Activated T-helper 1 cell treated with anti-CD3 and anti-CD28 coated beads, Interleukin-2, amount 50 U/mL, for 16 hours (primary cell): ENCODE results near the gene MALSU1.

Source experiments
- DNase-seq, 2 donors: peaks; one replicate each; pipeline ENCODE4 v3.0.0-alpha.2; 2020; ENCODE audit warnings: low read depth in 1 of 2, low spot score in 1 of 2

Gene MALSU1

DNA sequence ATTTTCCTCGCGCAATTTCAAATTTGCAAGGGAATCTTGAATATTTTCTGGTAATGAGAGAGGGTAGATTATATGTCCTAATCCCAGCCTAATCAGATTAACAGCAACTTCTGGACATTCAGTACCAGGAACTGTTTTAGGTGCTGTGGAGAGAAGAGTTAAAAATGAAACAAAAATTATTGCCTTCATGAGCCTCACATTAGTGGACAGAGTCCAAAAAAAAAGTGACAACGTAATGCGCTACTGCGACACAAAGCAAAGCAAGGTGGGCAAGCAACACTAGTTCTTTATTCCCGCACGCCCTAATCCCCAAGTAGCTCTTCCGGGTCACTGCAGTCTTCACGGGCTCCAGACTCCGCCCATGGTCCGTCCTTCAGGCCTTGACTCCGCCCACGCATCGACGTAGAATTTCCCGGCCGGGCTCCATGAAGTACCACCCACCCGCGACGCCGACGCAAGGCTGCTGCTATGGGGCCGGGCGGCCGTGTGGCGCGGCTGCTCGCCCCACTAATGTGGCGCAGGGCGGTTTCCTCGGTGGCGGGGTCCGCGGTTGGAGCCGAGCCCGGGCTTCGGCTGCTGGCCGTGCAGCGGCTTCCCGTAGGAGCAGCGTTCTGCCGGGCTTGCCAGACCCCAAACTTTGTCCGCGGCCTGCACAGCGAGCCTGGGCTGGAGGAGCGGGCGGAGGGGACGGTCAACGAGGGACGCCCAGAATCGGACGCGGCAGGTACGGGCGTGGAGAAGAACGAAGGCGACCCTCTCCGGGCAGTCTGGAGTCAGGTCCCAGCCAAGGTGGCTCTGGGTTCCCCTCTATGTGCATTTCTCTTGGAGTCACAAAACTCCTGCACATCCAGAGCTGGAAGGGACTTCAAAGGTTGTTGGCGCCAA, at the start of gene MALSU1:
MALSU1 (plus strand) TSS at position 455 of the 885 bp plus-strand sequence; CDS start at position 469, 14 bp downstream.
- peak; percentile 91 for DNase-seq

DNA sequence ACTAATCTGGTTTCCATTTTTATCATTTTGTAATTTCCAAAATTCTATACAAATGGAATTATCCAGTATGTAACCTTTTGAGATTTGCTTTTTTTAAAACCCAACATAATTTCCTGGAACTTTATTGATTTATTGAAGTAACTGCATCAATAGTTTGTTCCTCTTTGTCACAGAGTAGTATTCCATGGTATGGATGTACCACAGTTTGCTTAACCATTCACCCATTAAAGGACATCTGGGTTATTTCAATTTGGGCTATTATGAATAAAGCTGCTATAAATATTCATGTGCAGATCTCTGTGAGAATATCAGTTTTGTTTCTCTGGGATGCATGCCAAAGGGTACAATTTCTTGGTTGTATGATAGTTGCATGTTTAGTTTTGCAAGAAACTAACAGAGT, 49.7 kb upstream of the MALSU1 start:
- no peak for DNase-seq

- no peak for DNase-seq
Observed at GRCh38 chr7:23254051-23254681, 45.0 kb upstream of the MALSU1 start.

GRCh38 chr7:23256731-23257130, 42.4 kb upstream of the MALSU1 start:
- DNase-seq: no peak

DNA sequence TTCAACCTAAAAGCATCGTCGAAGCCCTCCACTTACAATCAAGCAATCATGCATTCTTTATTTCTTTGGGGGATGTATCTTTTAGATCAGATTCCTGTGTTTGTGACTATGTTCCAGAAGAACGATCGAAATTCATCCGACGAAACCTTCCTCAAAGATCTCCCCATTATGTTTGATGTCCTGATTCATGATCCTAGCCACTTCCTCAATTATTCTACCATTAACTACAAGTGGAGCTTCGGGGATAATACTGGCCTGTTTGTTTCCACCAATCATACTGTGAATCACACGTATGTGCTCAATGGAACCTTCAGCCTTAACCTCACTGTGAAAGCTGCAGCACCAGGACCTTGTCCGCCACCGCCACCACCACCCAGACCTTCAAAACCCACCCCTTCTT, 38.8 kb upstream of the MALSU1 start:
- DNase-seq: no peak

DNA sequence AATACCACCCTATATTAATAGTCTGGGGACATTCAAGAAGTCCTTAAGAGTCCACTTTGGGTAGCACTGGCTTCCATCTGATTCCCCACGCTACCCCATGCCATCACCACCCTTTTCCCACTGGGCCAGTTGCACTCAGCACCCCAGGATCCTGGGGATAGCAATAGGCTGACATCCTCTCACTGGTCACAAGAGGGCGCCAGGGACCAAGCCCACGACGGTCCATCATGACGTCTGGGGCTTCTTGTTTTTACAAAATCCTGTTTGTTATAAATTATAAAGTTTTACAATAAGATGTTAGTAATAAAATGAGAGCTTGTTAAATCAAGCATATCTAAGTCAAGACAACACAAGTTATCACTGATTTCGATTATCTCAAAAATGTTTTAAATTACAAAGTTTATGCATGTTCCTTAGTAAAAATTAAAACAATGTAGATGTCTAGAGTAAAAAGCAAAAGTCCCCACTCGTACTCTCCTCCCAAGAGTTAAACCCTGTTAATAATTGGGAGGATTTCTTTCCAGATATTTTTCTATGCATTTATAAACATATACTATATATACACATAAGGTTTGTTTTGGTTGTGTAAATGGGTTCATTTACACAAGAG, 37.2 kb upstream of the MALSU1 start:
- DNase-seq: peak in 1 of 2 donors; percentile 10

DNA sequence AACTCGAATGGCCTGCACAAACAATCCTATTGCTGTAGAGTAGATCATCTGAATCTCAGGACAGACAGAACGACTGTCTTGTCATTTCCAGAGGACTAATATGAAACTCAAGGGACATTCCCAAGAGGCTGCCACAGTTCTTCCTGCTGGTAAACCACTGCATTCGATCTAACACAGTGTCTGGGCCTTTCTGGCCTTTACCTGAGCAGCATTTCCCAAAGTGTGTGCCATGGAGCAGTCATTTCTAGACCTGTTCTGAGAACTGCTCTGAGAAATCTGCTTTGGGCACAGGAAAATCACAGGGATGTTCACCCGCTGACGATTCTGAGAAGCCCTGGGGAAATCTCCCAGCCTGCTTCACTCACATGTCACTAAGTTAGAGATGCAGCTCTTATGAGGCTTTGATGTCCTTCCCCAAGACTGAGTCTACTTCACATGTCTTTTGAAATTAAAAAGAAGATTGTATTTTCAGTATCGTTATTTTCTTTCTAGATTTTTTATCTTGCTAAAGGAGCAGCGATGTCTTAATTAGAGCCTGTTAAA, 34.2 kb upstream of the MALSU1 start:
- DNase-seq: no peak

DNA sequence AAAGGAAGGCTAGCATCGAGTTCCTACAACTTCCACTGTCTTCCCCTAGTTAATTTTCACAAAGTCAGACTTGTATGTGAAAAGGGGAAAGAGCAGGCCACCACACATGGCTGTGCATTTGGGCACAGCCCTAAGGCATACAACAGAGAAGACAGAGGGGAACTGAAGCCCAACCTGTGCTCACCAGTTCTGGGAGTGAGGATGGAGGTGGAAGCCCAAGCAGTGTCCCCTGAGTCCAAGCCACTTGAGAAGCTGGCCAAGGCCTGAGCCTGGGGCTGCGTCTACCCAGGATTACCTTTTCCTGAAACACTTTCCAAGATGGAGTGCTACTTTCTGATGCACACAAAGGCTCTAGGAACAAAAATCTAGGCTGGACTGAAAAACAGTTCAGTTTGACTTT, 32.2 kb upstream of the MALSU1 start:
- no peak for DNase-seq

GRCh38 chr7:23267357-23267756, 31.8 kb upstream of the MALSU1 start:
- DNase-seq: no peak

GRCh38 chr7:23268167-23268566, 31.0 kb upstream of the MALSU1 start:
- no peak for DNase-seq

- no peak for DNase-seq
Observed at GRCh38 chr7:23268746-23269145, 30.4 kb upstream of the MALSU1 start.

DNA sequence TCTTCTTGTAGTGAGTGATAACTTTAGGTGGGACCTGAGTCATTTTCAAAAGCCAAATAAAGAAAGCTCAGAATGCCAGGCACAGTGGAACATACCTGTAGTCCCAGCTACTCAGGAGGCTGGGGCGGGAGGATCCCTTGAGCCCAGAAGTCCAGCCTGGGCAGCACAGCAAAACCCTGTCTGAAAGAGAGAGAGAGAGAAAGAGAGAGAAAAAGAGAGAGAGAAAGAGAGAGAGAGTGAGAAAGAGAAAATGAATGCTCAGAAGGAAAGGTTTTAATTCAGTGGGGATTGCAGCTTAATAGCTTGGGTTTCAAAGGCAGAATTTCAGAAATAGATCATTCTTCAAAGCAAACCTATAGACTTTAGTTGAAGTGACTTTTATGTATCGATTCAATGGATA, 26.9 kb upstream of the MALSU1 start:
- no peak for DNase-seq

DNA sequence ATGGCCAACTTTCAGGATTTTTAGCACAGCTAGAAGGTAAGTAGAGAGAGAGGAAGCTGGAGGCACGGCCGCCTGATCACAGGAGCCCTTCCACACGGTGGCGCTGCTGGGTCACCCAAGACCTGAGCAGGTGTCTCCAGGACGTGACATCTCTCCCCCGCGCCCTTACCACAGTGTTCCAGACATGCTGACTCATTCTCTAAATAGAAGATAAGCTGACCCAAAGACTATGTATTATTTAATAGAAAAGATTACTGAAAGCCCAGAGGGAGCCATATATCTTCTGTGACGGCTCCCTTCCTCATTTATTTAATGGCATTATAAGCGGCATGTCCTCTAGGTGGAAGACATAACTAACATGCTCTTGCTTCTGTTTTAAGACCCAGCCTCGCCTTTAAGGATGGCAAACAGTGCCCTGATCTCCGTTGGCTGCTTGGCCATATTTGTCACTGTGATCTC, 26.0 kb upstream of the MALSU1 start:
- peak; percentile 76 to 82 for DNase-seq

- DNase-seq: no peak
Observed at GRCh38 chr7:23275912-23276311, 23.2 kb upstream of the MALSU1 start.

GRCh38 chr7:23276376-23276775, 22.8 kb upstream of the MALSU1 start:
- DNase-seq: no peak

DNA sequence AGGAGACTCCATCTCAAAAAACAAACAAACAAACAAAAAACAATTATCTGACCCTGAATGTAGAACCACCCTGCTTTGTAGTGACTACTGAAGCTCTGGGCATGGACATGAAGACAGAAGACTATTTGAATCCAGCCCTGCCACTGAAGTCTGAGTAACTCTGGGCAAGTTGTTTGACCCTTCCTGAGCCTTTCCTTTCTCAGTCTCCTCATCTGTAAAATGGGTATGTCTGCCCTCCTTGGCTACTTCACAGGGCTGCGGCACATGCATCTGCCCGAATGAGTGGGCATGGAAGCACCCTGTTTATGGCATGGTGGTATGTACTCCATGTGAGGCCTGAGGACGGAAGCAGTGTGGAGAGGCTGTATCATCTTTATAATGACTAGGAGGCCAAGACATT, 22.2 kb upstream of the MALSU1 start:
- no peak for DNase-seq

GRCh38 chr7:23277359-23277989, 21.7 kb upstream of the MALSU1 start:
- no peak for DNase-seq

DNA sequence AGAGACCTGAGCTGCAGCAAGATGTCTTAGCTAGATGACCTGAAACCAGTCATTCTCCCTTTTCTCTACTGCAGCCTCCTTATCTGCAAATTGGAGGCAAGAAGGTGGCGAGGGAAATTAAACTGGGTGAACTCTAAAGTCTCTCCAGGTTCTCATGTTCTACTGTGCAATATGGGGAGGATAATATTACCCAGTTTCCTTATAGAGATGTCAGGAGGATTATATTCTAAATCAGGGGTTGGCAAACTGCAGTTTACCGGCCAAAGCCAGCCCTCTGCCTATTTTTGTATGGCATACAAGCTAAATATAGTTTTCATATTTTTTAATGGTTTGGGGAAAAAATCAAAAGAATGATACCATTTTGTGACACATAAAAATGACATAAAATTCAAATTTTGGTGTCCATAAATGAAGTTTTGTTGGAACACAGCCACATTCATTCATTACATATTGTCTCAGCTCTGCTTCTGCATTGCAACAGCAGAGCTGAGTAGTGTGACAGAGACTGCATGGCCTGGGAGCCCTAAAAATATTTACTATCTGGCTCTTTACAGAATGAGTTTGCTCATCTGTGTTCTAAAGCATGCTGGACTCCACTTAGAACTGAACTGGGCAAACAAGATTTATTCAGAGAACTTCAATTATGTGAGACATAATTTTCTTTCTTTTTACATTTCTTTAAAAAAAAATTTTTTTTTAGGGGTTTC, 19.2 kb upstream of the MALSU1 start:
- no peak for DNase-seq

- no peak for DNase-seq
Observed at GRCh38 chr7:23283086-23283485, 16.1 kb upstream of the MALSU1 start.

- no peak for DNase-seq
Observed at GRCh38 chr7:23284871-23285270, 14.3 kb upstream of the MALSU1 start.
